Kidney epithelial cell (primary cell): ENCODE measurements around the gene CNBP. TPM values are rescaled to one million over a fixed set of nuclear protein-coding genes. Genes with fewer than 3 reads are reported as not detected.
"Not testable (repeated sequence)": the region's sequence is repeated elsewhere in the genome, so short reads cannot be mapped to it uniquely, and the experiment has no call there.

Experiments
- DNase-seq: peaks from one replicate; pipeline ENCODE4 v3.0.0-alpha.2; 2010; ENCODE audit warnings: low read depth
- H3K27me3 ChIP-seq: 2 replicates; pipeline ENCODE4 v1.6.0; 2011; ENCODE audit warnings: low read length; ENCODE audit not compliant: control insufficient read depth, insufficient read depth
- H3K36me3 ChIP-seq: 2 replicates; pipeline ENCODE4 v1.5.1; 2011; ENCODE audit warnings: low read length; ENCODE audit not compliant: control insufficient read depth, insufficient read depth
- H3K4me3 ChIP-seq: 2 replicates; pipeline ENCODE4 v1.5.1; 2011; ENCODE audit warnings: low read depth, mild to moderate bottlenecking, control low read depth, low read length
- total RNA-seq: library from RNA; depleted of rRNA; stranded (reverse); fragments of >200 nt; gene quantifications from 2 replicates; pipeline ENCODE4 v1.2.3, GENCODE V29; 2015
- TF ChIP-seq, protein P1 (sequence below): IDR thresholded peaks from 2 replicates; pipeline ENCODE4 v1.5.1; 2011; ENCODE audit warnings: mild to moderate bottlenecking, moderate library complexity, low read length, control low read depth, inconsistent platforms; ENCODE audit not compliant: insufficient read depth, poor library complexity, severe bottlenecking

CNBP gene
- total RNA-seq, 1 donor from 2014 or later = 271 TPM

DNA sequence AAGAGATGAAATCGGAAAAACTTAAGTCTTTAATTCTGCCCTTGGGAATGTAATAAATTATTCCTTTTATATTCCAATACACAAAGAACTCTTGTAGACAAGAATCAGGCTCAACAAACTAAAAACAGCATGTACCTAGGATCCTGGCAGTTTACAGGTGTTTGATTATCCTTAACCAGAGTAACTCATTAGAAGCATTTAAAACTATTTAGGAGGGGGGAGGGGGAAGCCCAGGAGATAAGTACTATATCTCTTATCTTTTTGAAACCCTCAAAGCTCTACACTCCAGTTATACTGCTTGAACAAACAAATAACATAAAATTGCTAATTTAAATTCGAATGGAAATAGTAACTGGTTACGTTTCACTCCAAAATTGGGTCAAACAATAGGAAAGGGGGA, 1.9 kb downstream of the CNBP start:
- H3K27me3 ChIP-seq = no peaks in the 10 kb centered on the region
- DNase-seq = no peak
- TF ChIP-seq, protein P1, sequence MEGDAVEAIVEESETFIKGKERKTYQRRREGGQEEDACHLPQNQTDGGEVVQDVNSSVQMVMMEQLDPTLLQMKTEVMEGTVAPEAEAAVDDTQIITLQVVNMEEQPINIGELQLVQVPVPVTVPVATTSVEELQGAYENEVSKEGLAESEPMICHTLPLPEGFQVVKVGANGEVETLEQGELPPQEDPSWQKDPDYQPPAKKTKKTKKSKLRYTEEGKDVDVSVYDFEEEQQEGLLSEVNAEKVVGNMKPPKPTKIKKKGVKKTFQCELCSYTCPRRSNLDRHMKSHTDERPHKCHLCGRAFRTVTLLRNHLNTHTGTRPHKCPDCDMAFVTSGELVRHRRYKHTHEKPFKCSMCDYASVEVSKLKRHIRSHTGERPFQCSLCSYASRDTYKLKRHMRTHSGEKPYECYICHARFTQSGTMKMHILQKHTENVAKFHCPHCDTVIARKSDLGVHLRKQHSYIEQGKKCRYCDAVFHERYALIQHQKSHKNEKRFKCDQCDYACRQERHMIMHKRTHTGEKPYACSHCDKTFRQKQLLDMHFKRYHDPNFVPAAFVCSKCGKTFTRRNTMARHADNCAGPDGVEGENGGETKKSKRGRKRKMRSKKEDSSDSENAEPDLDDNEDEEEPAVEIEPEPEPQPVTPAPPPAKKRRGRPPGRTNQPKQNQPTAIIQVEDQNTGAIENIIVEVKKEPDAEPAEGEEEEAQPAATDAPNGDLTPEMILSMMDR = no peak
- no peaks in the 10 kb centered on the region for H3K36me3 ChIP-seq
- peak overlapping the region; percentile 67 for H3K4me3 ChIP-seq

DNA sequence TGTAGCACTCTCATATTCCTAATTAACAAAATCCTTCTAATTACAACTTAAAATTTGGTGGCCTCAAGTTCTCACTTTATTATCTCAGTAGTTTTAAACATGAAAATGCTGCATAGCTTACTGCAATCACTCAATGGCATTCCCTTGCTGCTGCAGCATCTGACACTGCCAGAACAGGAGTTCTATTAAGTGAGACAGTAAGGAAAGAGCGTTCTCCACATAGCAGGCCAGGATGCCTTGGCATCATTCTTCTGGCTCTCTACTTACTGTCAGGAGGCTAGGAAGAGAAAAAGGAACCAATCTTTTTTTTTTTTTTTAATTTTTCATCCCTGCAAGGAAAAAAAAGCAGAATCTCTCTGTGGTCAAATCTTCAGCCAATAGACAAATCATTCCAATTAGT, 3.2 kb downstream of the CNBP start:
- no peaks in the 10 kb centered on the region for H3K36me3 ChIP-seq
- no peak overlapping the region for H3K4me3 ChIP-seq
- H3K27me3 ChIP-seq = no peaks in the 10 kb centered on the region
- TF ChIP-seq, protein P1 = no peak
- DNase-seq = no peak

DNA sequence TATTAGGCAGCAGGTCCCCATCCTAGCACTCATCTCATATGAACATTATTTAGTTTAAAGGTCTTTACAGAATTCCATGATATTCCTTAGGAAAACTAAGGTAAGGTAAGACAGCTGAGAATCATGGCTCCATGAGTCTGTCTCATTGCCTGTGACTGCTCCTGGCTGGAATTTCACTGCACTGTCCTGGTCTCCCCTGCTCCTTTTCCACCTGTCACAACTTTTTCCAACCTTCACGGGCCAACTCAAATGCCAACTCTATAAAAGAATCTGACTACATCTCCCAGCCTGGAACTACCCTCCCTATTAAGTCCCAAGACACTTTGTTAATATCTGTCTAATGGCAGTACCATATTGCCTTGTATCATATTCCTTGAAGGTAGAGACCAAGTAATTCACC, 7.6 kb downstream of the CNBP start:
- no peaks in the 10 kb centered on the region for H3K36me3 ChIP-seq
- H3K27me3 ChIP-seq = no peaks in the 10 kb centered on the region

DNA sequence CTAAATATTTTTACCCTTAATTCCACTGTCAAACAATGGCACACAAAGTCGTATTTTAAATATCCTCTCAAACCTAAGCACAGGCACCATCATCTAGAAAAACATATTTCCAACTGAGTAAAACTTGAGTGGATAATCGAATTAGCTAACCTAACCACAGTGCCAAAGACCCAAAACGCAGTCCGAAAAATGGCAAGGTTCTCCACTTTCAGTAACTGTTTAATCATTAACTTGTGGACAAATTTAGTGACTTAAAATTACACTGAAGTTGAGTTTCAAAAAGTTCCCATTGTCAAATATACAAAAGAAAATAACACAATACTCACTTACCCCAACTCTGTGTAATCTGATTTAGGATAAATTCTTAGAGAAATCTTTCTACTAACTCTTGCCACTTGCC, 10.0 kb downstream of the CNBP start:
- TF ChIP-seq, protein P1 = no peak
- no peak for DNase-seq
- H3K36me3 ChIP-seq = no peaks in the 10 kb centered on the region
- no peak overlapping the region for H3K4me3 ChIP-seq
- no peaks in the 10 kb centered on the region for H3K27me3 ChIP-seq

More for the DNA sequence above, 7.6 kb downstream of the CNBP start:
- H3K4me3 ChIP-seq = no peak overlapping the region
- DNase-seq = no peak
- TF ChIP-seq, protein P1 = no peak

DNA sequence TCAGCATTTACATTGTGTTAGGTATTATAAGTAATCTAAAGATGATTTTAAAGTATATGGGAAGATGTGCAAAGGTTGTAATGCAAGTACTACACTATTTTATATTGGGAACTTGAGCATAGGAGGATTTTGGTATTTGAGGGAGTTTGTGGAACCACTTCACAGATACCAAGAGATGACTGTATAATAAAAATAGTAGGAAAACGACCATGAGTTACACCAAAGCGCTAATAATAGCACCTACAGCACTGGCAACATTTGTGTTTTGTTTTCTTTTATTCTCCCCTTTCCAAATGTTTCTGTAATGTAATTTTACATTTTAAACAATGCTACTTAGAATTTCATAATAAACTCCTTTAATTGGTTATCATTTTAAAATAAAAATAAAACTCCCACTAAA, 10.5 kb downstream of the CNBP start:
- H3K27me3 ChIP-seq = no peaks in the 10 kb centered on the region
- H3K4me3 ChIP-seq = no peak overlapping the region
- no peak for DNase-seq
- TF ChIP-seq, protein P1 = no peak
- no peaks in the 10 kb centered on the region for H3K36me3 ChIP-seq

DNA sequence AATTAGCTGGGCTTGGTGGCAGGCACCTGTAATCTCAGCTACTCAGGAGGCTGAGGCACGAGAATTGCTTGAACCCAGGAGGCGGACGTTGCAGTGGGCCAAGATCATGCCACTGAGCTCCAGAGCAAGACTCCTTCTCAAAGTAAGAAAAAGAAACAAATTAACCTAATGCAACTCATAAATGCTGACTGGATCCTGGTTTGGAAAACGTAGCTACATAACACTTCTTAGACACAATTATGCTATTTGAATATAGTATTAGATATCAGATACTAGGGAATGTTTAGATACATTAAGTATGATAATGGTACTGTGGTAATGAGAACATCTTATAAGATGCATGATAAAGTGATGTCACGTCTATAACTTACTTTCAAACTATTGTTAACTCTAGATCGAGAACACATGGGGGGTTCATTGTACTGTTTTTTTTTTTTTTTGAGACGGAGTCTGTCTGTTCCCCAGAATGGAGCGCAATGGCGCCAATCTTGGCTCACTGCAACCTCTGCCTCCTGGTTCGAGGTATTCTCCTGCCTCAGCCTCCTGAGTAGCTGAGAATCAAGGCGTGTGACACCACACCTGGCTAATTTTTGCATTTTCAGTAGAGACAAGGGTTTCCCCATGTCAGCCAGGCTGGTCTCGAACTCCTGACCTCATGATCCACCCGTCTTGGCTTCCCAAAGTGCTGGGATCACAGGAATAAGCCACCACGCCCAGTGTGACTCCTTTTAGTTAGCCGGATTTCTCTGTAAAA, 16.9 kb downstream of the CNBP start:
- Histone ChIP-seq H3K4me3 (no peak overlapping the region), H3K27me3 (no peaks in the 10 kb centered on the region), H3K36me3 (no peaks in the 10 kb centered on the region)
- TF ChIP-seq, protein P1 = no peak
- DNase-seq = no peak

DNA sequence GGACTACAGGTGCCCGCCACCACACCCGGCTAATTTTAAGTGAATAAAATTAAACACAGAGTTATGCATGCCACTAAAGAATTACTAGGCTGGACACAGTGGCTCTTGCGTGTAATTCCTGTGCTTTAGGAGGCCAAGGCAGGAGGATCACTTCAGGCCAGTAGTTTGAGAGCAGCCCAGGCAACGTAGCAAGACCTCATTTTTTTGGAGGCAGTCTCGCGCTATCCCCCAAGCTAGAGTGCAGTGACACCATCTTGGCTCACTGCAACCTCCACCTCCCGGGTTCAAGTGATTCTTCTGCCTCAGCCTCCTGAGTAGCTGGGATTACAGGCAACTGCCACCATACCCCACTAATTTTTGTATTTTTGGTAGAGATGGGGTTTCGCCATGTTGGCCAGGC, 18.1 kb downstream of the CNBP start:
- not testable (repeated sequence) for H3K27me3 ChIP-seq, DNase-seq, H3K4me3 ChIP-seq, H3K36me3 ChIP-seq
